H1 (cell line): ENCODE data around the gene MCM7. TPM values are rescaled to one million over a fixed set of nuclear protein-coding genes. Genes with fewer than 3 reads are reported as not detected.

Experiments
- CTCF ChIA-PET: fragments of 300-600 bp; sonication (Branson Sonifier 250); formaldehyde crosslinking; loops from one replicate; lab custom pipeline; 2021; ENCODE audit not compliant: partially characterized antibody; lab: Charles Lee
- POLR2A ChIA-PET: fragments of 300-600 bp; sonication (Branson Sonifier 250); formaldehyde crosslinking; loops from one replicate; lab custom pipeline; 2021; ENCODE audit warnings: inconsistent platforms; ENCODE audit not compliant: partially characterized antibody; lab: Charles Lee
- DNase-seq, 2 experiments: peaks; one replicate each; pipeline versions ENCODE4 v3.0.0 to v3.0.0-alpha.2; 2010 to 2022; ENCODE audit warnings: low spot score in 2 of 2, low read depth in 1 of 2, mixed read lengths in 1 of 2
- FAIRE-seq: peaks from 2 replicates; lab custom pipeline; 2011; peaks lifted over from hg19 to GRCh38; lab: Jason Lieb, UNC
- H2AFZ ChIP-seq: 2 replicates; pipeline ENCODE4 v1.8.1; 2012; ENCODE audit warnings: low read length, inconsistent platforms
- H2AK5ac ChIP-seq: 2 replicates; pipeline ENCODE4 v1.6.1; 2013; ENCODE audit warnings: low read depth, low read length
- H2BK120ac ChIP-seq: replicated peaks from 2 replicates; pipeline ENCODE3; 2013; ENCODE audit warnings: low read depth, low read length, inconsistent platforms
- H2BK12ac ChIP-seq: 2 replicates; pipeline ENCODE4 v1.6.1; 2013; ENCODE audit warnings: low read depth, low read length
- H2BK15ac ChIP-seq: 2 replicates; pipeline ENCODE4 v1.6.1; 2013; ENCODE audit warnings: low read length
- H2BK20ac ChIP-seq: 2 replicates; pipeline ENCODE4 v1.6.1; 2013; ENCODE audit warnings: low read length
- H2BK5ac ChIP-seq: 2 replicates; pipeline ENCODE4 v1.6.1; 2013; ENCODE audit warnings: low read depth, low read length
- H3K14ac ChIP-seq: 2 replicates; pipeline ENCODE4 v1.6.1; 2013; ENCODE audit warnings: inconsistent platforms; ENCODE audit not compliant: insufficient read length
- H3K18ac ChIP-seq: 2 replicates; pipeline ENCODE4 v1.6.1; 2013; ENCODE audit warnings: low read length; ENCODE audit errors: extremely low read depth
- H3K23ac ChIP-seq: 2 replicates; pipeline ENCODE4 v1.6.1; 2013; ENCODE audit warnings: inconsistent platforms; ENCODE audit not compliant: insufficient read length
- H3K23me2 ChIP-seq: 2 replicates; pipeline ENCODE4 v1.6.1; 2013; ENCODE audit warnings: low read depth, low read length
- H3K27ac ChIP-seq: 2 replicates; pipeline ENCODE4 v1.6.1; 2011; ENCODE audit warnings: low read depth, low read length, inconsistent platforms
- H3K27me3 ChIP-seq, 4 experiments: replicated peaks in 1 of 4; 1 replicate in 1 of 4; 2 replicates in 3 of 4; pipeline versions ENCODE4 v1.6.1 to v1.8.1; 2011 to 2013; ENCODE audit warnings: low read length in 3 of 4, mild to moderate bottlenecking in 3 of 4, inconsistent platforms in 2 of 4, mixed read lengths in 2 of 4, moderate library complexity in 1 of 4; ENCODE audit not compliant: control insufficient read depth in 3 of 4, insufficient read depth in 3 of 4; ENCODE audit errors: extremely low read depth in 1 of 4
- H3K36me3 ChIP-seq, 4 experiments: 2 replicates each; pipeline versions ENCODE4 v1.6.1 to v1.8.1; 2011 to 2013; ENCODE audit warnings: mild to moderate bottlenecking in 4 of 4, low read length in 3 of 4, moderate library complexity in 2 of 4, control low read depth in 1 of 4, inconsistent platforms in 1 of 4; ENCODE audit not compliant: insufficient read depth in 4 of 4, control insufficient read depth in 2 of 4
- H3K4ac ChIP-seq: replicated peaks from 2 replicates; pipeline ENCODE3; 2013; ENCODE audit warnings: low read length, low read depth, mixed read lengths, inconsistent platforms; ENCODE audit not compliant: insufficient read length
- H3K4me1 ChIP-seq, 4 experiments: replicated peaks in 1 of 4; 1 replicate in 1 of 4; 2 replicates in 3 of 4; pipeline versions ENCODE4 v1.6.1 to v1.8.1; 2011 to 2013; ENCODE audit warnings: low read length in 3 of 4, inconsistent platforms in 2 of 4, mixed read lengths in 1 of 4; ENCODE audit not compliant: insufficient read depth in 4 of 4, control insufficient read depth in 3 of 4
- H3K4me2 ChIP-seq, 2 experiments: 2 replicates each; pipeline versions ENCODE4 v1.6.1 to v1.8.1; 2011 to 2013; ENCODE audit warnings: low read depth in 2 of 2, low read length in 2 of 2, control low read depth in 1 of 2, inconsistent platforms in 1 of 2, mild to moderate bottlenecking in 1 of 2; ENCODE audit not compliant: insufficient read depth in 1 of 2
- H3K4me3 ChIP-seq, 4 experiments: fragments of 200-600, 300-600 bp in 1 of 4; sonication (generic), shearing (Covaris generic), sonication (Bioruptor Twin) in 1 of 4; 2 replicates each; pipeline versions ENCODE4 v1.5.1 to v1.8.1; 2011 to 2016; ENCODE audit warnings: low read length in 4 of 4, low read depth in 3 of 4, control low read depth in 2 of 4, inconsistent platforms in 2 of 4, mild to moderate bottlenecking in 2 of 4, mixed read lengths in 1 of 4, moderate library complexity in 1 of 4; ENCODE audit not compliant: insufficient read depth in 2 of 4; ENCODE audit errors: extremely low read depth in 1 of 4
- H3K56ac ChIP-seq: replicated peaks from 2 replicates; pipeline ENCODE3; 2013; ENCODE audit warnings: low read depth, mild to moderate bottlenecking, mixed read lengths, low read length, inconsistent platforms; ENCODE audit not compliant: insufficient read length
- H3K79me1 ChIP-seq: 2 replicates; pipeline ENCODE4 v1.6.1; 2013; ENCODE audit warnings: low read depth, low read length, control low read depth
- H3K79me2 ChIP-seq, 2 experiments: 2 replicates each; pipeline versions ENCODE4 v1.6.1 to v1.8.1; 2012 to 2013; ENCODE audit warnings: low read length in 2 of 2, mild to moderate bottlenecking in 2 of 2, inconsistent platforms in 1 of 2; ENCODE audit not compliant: insufficient read depth in 2 of 2, control insufficient read depth in 1 of 2
- H3K9ac ChIP-seq, 4 experiments: replicated peaks in 1 of 4; 1 replicate in 1 of 4; 2 replicates in 3 of 4; pipeline versions ENCODE4 v1.6.1 to v1.8.1; 2011 to 2013; ENCODE audit warnings: low read depth in 3 of 4, low read length in 3 of 4, control low read depth in 2 of 4, mild to moderate bottlenecking in 2 of 4, moderate library complexity in 2 of 4, inconsistent platforms in 1 of 4; ENCODE audit errors: extremely low read depth in 1 of 4
- H3K9me3 ChIP-seq, 2 experiments: 2 replicates each; pipeline versions ENCODE4 v1.6.1 to v1.8.1; 2012 to 2013; ENCODE audit warnings: mild to moderate bottlenecking in 2 of 2, moderate library complexity in 2 of 2, control low read depth in 1 of 2, inconsistent platforms in 1 of 2, low read depth in 1 of 2, low read length in 1 of 2, mixed read lengths in 1 of 2; ENCODE audit not compliant: insufficient read depth in 2 of 2
- H4K20me1 ChIP-seq, 2 experiments: replicated peaks in 1 of 2; 2 replicates each; pipeline versions ENCODE3 to v1.8.1; 2011 to 2013; ENCODE audit warnings: inconsistent platforms in 2 of 2, low read length in 2 of 2, mild to moderate bottlenecking in 1 of 2; ENCODE audit not compliant: insufficient read depth in 2 of 2, control insufficient read depth in 1 of 2
- H4K5ac ChIP-seq: 2 replicates; pipeline ENCODE4 v1.6.1; 2013; ENCODE audit warnings: low read length, low read depth, mixed read lengths, inconsistent platforms; ENCODE audit not compliant: insufficient read length
- H4K8ac ChIP-seq: 2 replicates; pipeline ENCODE4 v1.8.0; 2013; ENCODE audit warnings: mild to moderate bottlenecking, moderate library complexity, low read length, inconsistent platforms; ENCODE audit not compliant: insufficient read depth; ENCODE audit errors: extremely low read depth
- H4K91ac ChIP-seq: replicated peaks from 2 replicates; pipeline ENCODE3; 2013; ENCODE audit warnings: low read length, mixed read lengths, inconsistent platforms; ENCODE audit not compliant: insufficient read length
- CHD1 ChIP-seq: IDR thresholded peaks from 2 replicates; pipeline ENCODE4 v1.6.1; 2012; ENCODE audit warnings: low read depth, low read length, improper control_type of control experiment
- GABPA ChIP-seq: IDR thresholded peaks from 2 replicates; pipeline ENCODE4 v1.6.1; 2011; ENCODE audit warnings: mild to moderate bottlenecking, low read length, moderate library complexity, borderline replicate concordance; ENCODE audit not compliant: insufficient read depth
- KDM1A ChIP-seq: fragments of 200-600, 300-600 bp; sonication (generic); IDR thresholded peaks from 2 replicates; pipeline ENCODE4 v1.7.1; 2016; ENCODE audit warnings: mild to moderate bottlenecking, low read length, borderline replicate concordance
- MAFK ChIP-seq: IDR thresholded peaks from 2 replicates; pipeline ENCODE4 v1.6.1; 2012; ENCODE audit warnings: low read depth, mild to moderate bottlenecking, improper control_type of control experiment, low read length
- NANOG ChIP-seq: IDR thresholded peaks from 2 replicates; pipeline ENCODE4 v1.6.1; 2011; ENCODE audit warnings: low read length, low read depth, mild to moderate bottlenecking, inconsistent platforms; ENCODE audit not compliant: insufficient read depth, poor library complexity, severe bottlenecking
- RAD21 ChIP-seq, 2 experiments: IDR thresholded peaks in 1 of 2; conservative IDR thresholded peaks in 1 of 2; 2 replicates each; pipeline ENCODE4 v1.6.1; 2011; ENCODE audit warnings: low read depth in 2 of 2, low read length in 2 of 2, improper control_type of control experiment in 1 of 2, inconsistent platforms in 1 of 2, mild to moderate bottlenecking in 1 of 2, moderate library complexity in 1 of 2
- SP4 ChIP-seq: IDR thresholded peaks from 2 replicates; pipeline ENCODE4 v1.6.1; 2012; ENCODE audit warnings: low read length, inconsistent platforms
- WGBS, 2 experiments: shearing (Covaris generic) in 1 of 2; methylation state at CpG; one replicate each; pipeline versions ENCODE4 v1.1.6 to v1.1.7; 2013 to 2015; ENCODE audit warnings: low lambda C conversion rate in 2 of 2, mixed read lengths in 2 of 2, inconsistent platforms in 1 of 2, low coverage in 1 of 2, missing lambda C conversion rate in 1 of 2; ENCODE audit not compliant: insufficient replicate concordance in 2 of 2, insufficient coverage in 1 of 2, insufficient read length in 1 of 2; ENCODE audit errors: extremely low coverage in 1 of 2, missing lambda C conversion rate in 1 of 2; 5-methylcytosine and 5-hydroxymethylcytosine counted together
- polyA plus RNA-seq, 7 experiments: library from polyadenylated mRNA; depleted of rRNA in 3 of 7; stranded (reverse) in 5 of 7; unstranded in 2 of 7; fragments of >200 nt in 5 of 7; fragments of 200-250 nt in 2 of 7; gene quantifications; 1 replicate in 5 of 7; 2 replicates in 1 of 7; 4 replicates in 1 of 7; pipeline versions ENCODE4 v1.2.1 to v1.2.3, GENCODE V29; 2011 to 2013; ENCODE audit warnings: missing spikeins in 2 of 7, mixed read lengths in 2 of 7
- total RNA-seq: library from RNA; stranded (reverse); fragmentation: NEBNext Ultra II Directional; extraction: Animal tissue kit (Norgen Biotek cat#: 25700); gene quantifications from 2 replicates; pipeline ENCODE4 v1.2.1, GENCODE V29; 2021

Gene MCM7
- total and polyA plus RNA-seq, 2 of the 8 experiments (the other 6 are each of a cell fraction or from before 2014, with no cell fraction given), result 313 to 344 TPM

DNA sequence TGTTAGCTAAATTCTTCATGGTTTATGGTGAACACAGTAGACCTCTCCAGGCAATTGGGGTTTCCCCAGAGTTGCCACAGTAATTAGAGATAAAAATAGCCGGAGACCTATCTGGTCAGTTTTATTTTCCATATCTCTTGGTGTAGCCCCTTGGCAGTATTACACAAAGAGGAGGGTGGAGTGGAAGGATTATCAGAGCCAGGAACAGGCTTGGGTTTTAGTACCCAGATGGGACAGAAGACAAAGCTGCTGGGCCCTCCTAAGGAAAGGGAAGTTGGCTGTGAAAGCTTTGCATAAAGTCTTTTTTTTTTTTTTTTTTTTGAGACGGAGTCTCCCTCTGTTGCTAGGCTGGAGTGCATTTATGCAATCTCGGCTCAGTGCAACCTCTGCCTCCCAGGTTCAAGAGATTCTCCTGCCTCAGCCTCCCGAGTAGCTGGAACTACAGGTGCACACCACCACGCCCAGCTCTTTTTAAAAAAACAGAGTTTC is 41.9 kb downstream of the MCM7 start:
- Histone ChIP-seq H3K4me1 (no peaks in the 10 kb centered on the region), H4K5ac (no peak overlapping the region), H3K4me2 (no peak overlapping the region), H2AFZ (no peak overlapping the region), H4K91ac (no peak overlapping the region), H2AK5ac (no peak overlapping the region), H3K4ac (no peak overlapping the region), H3K23me2 (no peaks in the 10 kb centered on the region), H2BK120ac (no peak overlapping the region), H3K9me3 (no peaks in the 10 kb centered on the region), H2BK20ac (no peak overlapping the region), H3K79me1 (no peaks in the 10 kb centered on the region), H3K27ac (no peak overlapping the region), H3K14ac (no peak overlapping the region), H2BK5ac (no peak overlapping the region), H4K20me1 (peaks cover 0 to 2% of the 10 kb centered on the region in 2 experiments), H2BK15ac (no peak overlapping the region), H4K8ac (no peak overlapping the region), H3K4me3 (no peak overlapping the region), H3K9ac (no peak overlapping the region), H3K18ac (no peak overlapping the region)
- WGBS, 2 experiments, result 92% methylated on average over 3 of the region's 5 CpGs; no CpG with 5 or more reads in 1 of the 2 experiments
- ChIA-PET CTCF (interaction anchor here (0.6 to 1.8 kb wide), 3 partner anchors 13 to 146 kb away, joined by 3 to 5 read pairs (median 4); no protein-coding TSS in a partner anchor), POLR2A (interaction anchor here (0.6 to 18.6 kb wide), 7 partner anchors 9 to 62 kb away, joined by 3 to 294 read pairs (median 4); partner anchors contain the start of genes ZKSCAN1, ZNF3 and ZSCAN21)
- no peak for FAIRE-seq
- DNase-seq, result no peak
- TF ChIP-seq MAFK (no peak), NANOG (no peak), SP4 (no peak), KDM1A (no peak), CHD1 (no peak), GABPA (no peak), RAD21 (IDR thresholded peaks at IDR 0.05 in 1 of 2, conservative IDR thresholded peaks at IDR 0.05 in 1 of 2; ENCODE audit: low read depth in 2 of 2, low read length in 2 of 2) (no peak)
- TF ChIP-seq, all 59 proteins: peak for 0
- Histone ChIP-seq H2BK12ac (no peak overlapping the region), H3K79me2 (peaks cover 0 to 2% of the 10 kb centered on the region in 2 experiments; a peak in 1 of 4 replicates), H3K27me3 (no peaks in the 10 kb centered on the region), H3K23ac (no peak overlapping the region), H3K36me3 (peaks cover 18 to 51% (median 42%) of the 10 kb centered on the region in 4 experiments), H3K56ac (no peak overlapping the region)
